B cell (primary cell): Measurements from ENCODE around the gene PTPRN2. TPM values are rescaled to one million over a fixed set of nuclear protein-coding genes. Genes with fewer than 3 reads are reported as not detected.

Source experiments
- ATAC-seq: fragments of 200-7000 bp; cut with Tn5 transposase; one replicate; pipeline ENCODE4 v1.10.0; 2021; ENCODE audit warnings: low read depth, mild to moderate bottlenecking, moderate number of reproducible peaks, moderate library complexity
- CTCF ChIA-PET: fragments of 350-600 bp; sonication (Branson Sonifier 250); formaldehyde crosslinking; loops from one replicate; lab custom pipeline; 2021; ENCODE audit warnings: antibody characterized with exemption, inconsistent platforms; lab: Charles Lee
- POLR2A ChIA-PET: fragments of 350-600 bp; sonication (Branson Sonifier 250); formaldehyde crosslinking; loops from one replicate; lab custom pipeline; 2021; ENCODE audit warnings: antibody characterized with exemption; lab: Charles Lee
- DNase-seq: peaks from one replicate; pipeline ENCODE4 v3.0.0; 2013
- H2AFZ ChIP-seq: 2 replicates; pipeline ENCODE4 v1.6.1; 2012; ENCODE audit warnings: mild to moderate bottlenecking, low read depth, low read length; ENCODE audit not compliant: insufficient read depth, poor library complexity, severe bottlenecking
- H3K27ac ChIP-seq, 2 donors: 1 replicate in 1 of 2; 2 replicates in 1 of 2; pipeline ENCODE4 v1.5.1; 2012 to 2013; ENCODE audit warnings: low read length in 2 of 2, mild to moderate bottlenecking in 2 of 2, moderate library complexity in 1 of 2
- H3K27me3 ChIP-seq, 4 experiments: fragments of 200-600 bp in 1 of 4; sonication (generic) in 1 of 4; replicated peaks in 1 of 4; 1 replicate in 2 of 4; 2 replicates in 2 of 4; pipeline versions ENCODE4 v1.6.1 to v1.7.0; 2013 to 2016; ENCODE audit warnings: low read length in 3 of 4, mild to moderate bottlenecking in 2 of 4, mixed read lengths in 1 of 4, moderate library complexity in 1 of 4; ENCODE audit not compliant: insufficient read depth in 4 of 4, control insufficient read depth in 3 of 4; ENCODE audit errors: control extremely low read depth in 1 of 4
- H3K36me3 ChIP-seq, 2 experiments: replicated peaks in 1 of 2; 1 replicate in 1 of 2; 2 replicates in 1 of 2; pipeline versions ENCODE4 v1.6.1 to v1.7.1; 2013; ENCODE audit warnings: low read length in 1 of 2; ENCODE audit not compliant: insufficient read depth in 2 of 2, control insufficient read depth in 1 of 2; ENCODE audit errors: control extremely low read depth in 1 of 2, extremely low read depth in 1 of 2
- H3K4me1 ChIP-seq, 2 donors: fragments of 200-600 bp in 1 of 2; sonication (generic) in 1 of 2; 1 replicate in 1 of 2; 2 replicates in 1 of 2; pipeline versions ENCODE4 v1.5.1 to v1.6.1; 2013 to 2017; ENCODE audit warnings: low read length in 2 of 2; ENCODE audit not compliant: control insufficient read depth in 2 of 2, insufficient read depth in 2 of 2
- H3K4me2 ChIP-seq: replicated peaks from 2 replicates; pipeline ENCODE3; 2012; ENCODE audit warnings: mild to moderate bottlenecking, low read depth, low read length; ENCODE audit not compliant: poor library complexity, severe bottlenecking
- H3K4me3 ChIP-seq, 5 experiments: fragments of 200-600 bp in 1 of 5; sonication (generic) in 1 of 5; 1 replicate in 3 of 5; 2 replicates in 2 of 5; pipeline versions ENCODE4 v1.5.1 to v1.7.0; 2011 to 2016; ENCODE audit warnings: low read length in 4 of 5, mild to moderate bottlenecking in 4 of 5, low read depth in 2 of 5, control low read depth in 1 of 5, moderate library complexity in 1 of 5; ENCODE audit not compliant: insufficient read depth in 1 of 5; ENCODE audit errors: control extremely low read depth in 1 of 5, extremely low read depth in 1 of 5
- H3K79me2 ChIP-seq: fragments of 200-600 bp; sonication (generic); one replicate; pipeline ENCODE4 v1.6.0; 2016; ENCODE audit warnings: low read length; ENCODE audit not compliant: control insufficient read depth, insufficient read depth
- H3K9ac ChIP-seq: fragments of 200-600 bp; sonication (generic); 2 replicates; pipeline ENCODE4 v1.6.1; 2017; ENCODE audit warnings: mild to moderate bottlenecking, low read length, moderate library complexity
- H3K9me3 ChIP-seq, 3 donors: one replicate each; pipeline versions ENCODE4 v1.6.1 to v1.7.1; 2013; ENCODE audit warnings: low read length in 2 of 3; ENCODE audit not compliant: control insufficient read depth in 2 of 3, insufficient read depth in 1 of 3; ENCODE audit errors: control extremely low read depth in 1 of 3
- H4K20me1 ChIP-seq: 2 replicates; pipeline ENCODE4 v1.6.0; 2012; ENCODE audit warnings: mild to moderate bottlenecking, low read length; ENCODE audit not compliant: insufficient read depth, control insufficient read depth, poor library complexity, severe bottlenecking
- H3K27ac Mint-ChIP-seq: one replicate; pipeline ENCODE4 v1.8.0; 2021; ENCODE audit warnings: mixed read lengths
- H3K27me3 Mint-ChIP-seq: one replicate; pipeline ENCODE4 v1.8.0; 2021; ENCODE audit warnings: mixed read lengths
- H3K4me1 Mint-ChIP-seq: one replicate; pipeline ENCODE4 v1.8.0; 2021; ENCODE audit warnings: mixed read lengths
- H3K4me3 Mint-ChIP-seq: one replicate; pipeline ENCODE4 v1.8.0; 2021; ENCODE audit warnings: mixed read lengths
- H3K9me3 Mint-ChIP-seq: one replicate; pipeline ENCODE4 v1.8.0; 2022; ENCODE audit warnings: mixed read lengths; ENCODE audit not compliant: insufficient read depth
- EZH2 ChIP-seq: IDR thresholded peaks from 2 replicates; pipeline ENCODE4 v1.6.1; 2012; ENCODE audit warnings: borderline replicate concordance, low read depth, mild to moderate bottlenecking, moderate library complexity, low read length; ENCODE audit not compliant: insufficient read depth, poor library complexity, severe bottlenecking
- WGBS: methylation state at CpG from one replicate; pipeline ENCODE4 v1.1.5; 2013; ENCODE audit warnings: missing lambda C conversion rate; ENCODE audit not compliant: insufficient coverage; 5-methylcytosine and 5-hydroxymethylcytosine counted together
- intact Hi-C: fragments of 100-400 bp; cut with micrococcal nuclease; formaldehyde crosslinking; loops from one replicate; pipeline ENCODE4 v1.10.0; 2022
- polyA plus RNA-seq: library from polyadenylated mRNA; depleted of rRNA; stranded (reverse); fragments of >200 nt; gene quantifications from 2 replicates; pipeline ENCODE4 v1.2.3, GENCODE V29; 2012
- total RNA-seq, 2 donors: library from RNA; stranded (reverse); fragments of 120-200 nt in 1 of 2; gene quantifications; 1 replicate in 1 of 2; 2 replicates in 1 of 2; pipeline versions ENCODE4 v1.2.3 to v1.2.4, GENCODE V29; 2013 to 2022
- TF ChIP-seq, protein P1 (sequence below): fragments of 200-600 bp; IDR thresholded peaks from one replicate; pipeline ENCODE4 v1.8.0; 2022; ENCODE audit warnings: antibody characterized with exemption, mild to moderate bottlenecking

Gene PTPRN2
- total and polyA plus RNA-seq, 2 donors (not counting 1 experiment from before 2014, with no cell fraction given) = 2.0 to 5.0 TPM

DNA sequence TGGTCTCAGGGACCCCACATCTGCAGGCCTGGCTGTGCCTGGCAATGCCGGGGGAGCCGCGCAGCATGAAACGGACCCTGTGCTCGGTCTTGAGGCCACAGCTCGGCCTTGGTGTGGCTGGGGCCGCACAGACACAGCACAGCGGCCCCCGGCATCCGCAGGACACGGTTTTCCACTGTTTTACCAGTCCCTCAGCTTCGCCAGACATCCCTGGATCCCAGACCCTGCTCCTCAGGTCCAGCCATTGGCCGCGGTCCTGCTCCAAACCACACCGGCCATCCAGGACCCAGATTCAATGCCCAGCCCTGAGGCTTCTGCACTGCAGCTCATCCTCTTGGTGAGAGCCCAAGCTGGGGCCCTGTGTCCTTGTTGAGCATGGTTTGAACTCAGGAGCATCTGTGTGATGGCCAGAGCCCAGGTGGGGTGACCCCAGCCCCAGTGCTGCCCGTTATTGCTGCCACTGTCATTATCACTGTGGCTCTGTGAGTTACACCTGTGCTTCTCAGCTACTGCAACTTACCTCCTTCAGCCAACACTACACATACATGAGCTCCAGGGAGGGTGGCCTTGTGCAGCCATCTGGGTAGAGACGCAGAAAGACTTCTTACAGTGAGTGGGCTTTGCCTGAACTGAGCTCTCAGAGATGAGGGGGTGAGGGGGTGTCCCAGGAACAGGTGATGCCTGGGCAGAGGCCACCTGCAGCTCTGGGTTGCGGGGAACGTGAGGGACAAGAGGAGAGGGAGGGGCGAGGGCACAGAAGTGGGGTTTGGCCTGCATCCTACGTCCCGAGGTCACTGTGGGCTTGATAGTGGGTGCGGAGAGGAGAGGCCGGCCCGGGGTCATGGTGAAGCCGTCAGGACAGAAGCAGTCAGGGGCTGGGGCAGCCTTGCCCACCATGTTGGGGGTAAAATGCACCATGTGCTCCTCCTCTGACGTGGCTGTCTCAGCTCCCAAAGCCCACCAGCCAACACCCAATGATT, 567.6 kb downstream of the PTPRN2 start:
- Histone ChIP-seq H3K27me3 (no peaks in the 10 kb centered on the region), H4K20me1 (no peaks in the 10 kb centered on the region), H3K36me3 (no peaks in the 10 kb centered on the region), H3K9me3 (peaks cover 0 to 17% (median 0%) of the 10 kb centered on the region in 3 donors), H3K4me1 (no peaks in the 10 kb centered on the region), H3K9ac (no peak overlapping the region), H3K4me2 (no peak overlapping the region), H3K27ac (no peak overlapping the region), H3K79me2 (no peaks in the 10 kb centered on the region), H2AFZ (no peak overlapping the region), H3K4me3 (no peak overlapping the region)
- 93% methylated on average over 26 of the region's 27 CpGs for WGBS
- CTCF ChIA-PET = no interaction called here
- ATAC-seq = no peak
- Mint-ChIP-seq H3K9me3 (no peaks in the 10 kb centered on the region), H3K27me3 (no peaks in the 10 kb centered on the region), H3K4me3 (no peak overlapping the region), H3K4me1 (no peaks in the 10 kb centered on the region), H3K27ac (no peak overlapping the region)
- TF ChIP-seq, protein P1, sequence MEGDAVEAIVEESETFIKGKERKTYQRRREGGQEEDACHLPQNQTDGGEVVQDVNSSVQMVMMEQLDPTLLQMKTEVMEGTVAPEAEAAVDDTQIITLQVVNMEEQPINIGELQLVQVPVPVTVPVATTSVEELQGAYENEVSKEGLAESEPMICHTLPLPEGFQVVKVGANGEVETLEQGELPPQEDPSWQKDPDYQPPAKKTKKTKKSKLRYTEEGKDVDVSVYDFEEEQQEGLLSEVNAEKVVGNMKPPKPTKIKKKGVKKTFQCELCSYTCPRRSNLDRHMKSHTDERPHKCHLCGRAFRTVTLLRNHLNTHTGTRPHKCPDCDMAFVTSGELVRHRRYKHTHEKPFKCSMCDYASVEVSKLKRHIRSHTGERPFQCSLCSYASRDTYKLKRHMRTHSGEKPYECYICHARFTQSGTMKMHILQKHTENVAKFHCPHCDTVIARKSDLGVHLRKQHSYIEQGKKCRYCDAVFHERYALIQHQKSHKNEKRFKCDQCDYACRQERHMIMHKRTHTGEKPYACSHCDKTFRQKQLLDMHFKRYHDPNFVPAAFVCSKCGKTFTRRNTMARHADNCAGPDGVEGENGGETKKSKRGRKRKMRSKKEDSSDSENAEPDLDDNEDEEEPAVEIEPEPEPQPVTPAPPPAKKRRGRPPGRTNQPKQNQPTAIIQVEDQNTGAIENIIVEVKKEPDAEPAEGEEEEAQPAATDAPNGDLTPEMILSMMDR = no peak
- TF ChIP-seq EZH2 = no peak
- DNase-seq = no peak
- intact Hi-C loops = no loop called here
- POLR2A ChIA-PET = no interaction called here
